Measurements from ENCODE around the gene RFESD.

- TF ChIP-seq CTCF (IDR thresholded peaks at IDR 0.05; ENCODE audit: low read depth, low read length, missing input control) (no peak), REST (IDR thresholded peaks at IDR 0.05) (no peak)
Observed at GRCh38 chr5:95638632-95639031, 7.9 kb upstream of the RFESD start.

Measured in liver (tissue), 2 donors.